CD4-positive, alpha-beta T cell (primary cell): ENCODE results near the gene ADIPOR2. TPM values are rescaled to one million over a fixed set of nuclear protein-coding genes. Genes with fewer than 3 reads are reported as not detected.
"Not testable (repeated sequence)": the region's sequence is repeated elsewhere in the genome, so short reads cannot be mapped to it uniquely, and the experiment has no call there.

ENCODE experiments used
- ATAC-seq: fragments of 200-7000 bp; cut with Tn5 transposase; one replicate; pipeline ENCODE4 v1.10.0; 2022; ENCODE audit warnings: mild to moderate bottlenecking; ENCODE audit not compliant: poor library complexity
- CTCF ChIA-PET: fragments of 350-600 bp; sonication (Branson Sonifier 250); formaldehyde crosslinking; loops from one replicate; lab custom pipeline; 2021; ENCODE audit warnings: antibody characterized with exemption, inconsistent platforms; lab: Charles Lee
- POLR2A ChIA-PET: fragments of 350-600 bp; sonication (Branson Sonifier 250); formaldehyde crosslinking; loops from one replicate; lab custom pipeline; 2021; ENCODE audit warnings: antibody characterized with exemption, inconsistent platforms; lab: Charles Lee
- DNase-seq, 14 experiments: peaks; one replicate each; pipeline ENCODE4 v3.0.0-alpha.2; 2013 to 2020; ENCODE audit warnings: mixed read lengths in 2 of 14
- H3K27ac ChIP-seq, 2 donors: one replicate each; pipeline versions ENCODE4 v1.5.1 to v1.7.0; 2013; ENCODE audit warnings: low read length in 2 of 2, low read depth in 1 of 2, mild to moderate bottlenecking in 1 of 2
- H3K27me3 ChIP-seq, 2 experiments: 1 replicate in 1 of 2; 2 replicates in 1 of 2; pipeline versions ENCODE4 v1.6.1 to v1.7.0; 2013; ENCODE audit warnings: low read length in 2 of 2, control low read depth in 1 of 2, mild to moderate bottlenecking in 1 of 2, moderate library complexity in 1 of 2; ENCODE audit not compliant: insufficient read depth in 2 of 2, control insufficient read depth in 1 of 2
- H3K36me3 ChIP-seq: one replicate; pipeline ENCODE4 v1.6.1; 2013; ENCODE audit warnings: low read length, control low read depth; ENCODE audit not compliant: insufficient read depth
- H3K4me1 ChIP-seq: one replicate; pipeline ENCODE4 v1.6.1; 2013; ENCODE audit warnings: low read length, control low read depth; ENCODE audit not compliant: insufficient read depth
- H3K4me3 ChIP-seq: one replicate; pipeline ENCODE4 v1.5.1; 2013; ENCODE audit warnings: mild to moderate bottlenecking, low read length, moderate library complexity
- H3K9me3 ChIP-seq, 2 experiments: 1 replicate in 1 of 2; 2 replicates in 1 of 2; pipeline versions ENCODE4 v1.6.1 to v1.7.0; 2013; ENCODE audit warnings: low read length in 2 of 2, mild to moderate bottlenecking in 2 of 2, control low read depth in 1 of 2, moderate library complexity in 1 of 2; ENCODE audit not compliant: control insufficient read depth in 1 of 2, insufficient read depth in 1 of 2
- H3K27ac Mint-ChIP-seq: one replicate; pipeline ENCODE4 v1.8.0; 2020; ENCODE audit warnings: mixed read lengths
- H3K27me3 Mint-ChIP-seq: one replicate; pipeline ENCODE4 v1.8.0; 2021; ENCODE audit warnings: mixed read lengths
- H3K36me3 Mint-ChIP-seq: one replicate; pipeline ENCODE4 v1.8.0; 2021; ENCODE audit warnings: low read depth, mixed read lengths
- H3K4me1 Mint-ChIP-seq: one replicate; pipeline ENCODE4 v1.8.0; 2021; ENCODE audit warnings: low read depth, mixed read lengths
- H3K4me3 Mint-ChIP-seq: one replicate; pipeline ENCODE4 v1.8.0; 2020; ENCODE audit warnings: mild to moderate bottlenecking, mixed read lengths
- H3K9me3 Mint-ChIP-seq: one replicate; pipeline ENCODE4 v1.8.0; 2020; ENCODE audit warnings: mixed read lengths
- intact Hi-C, 2 experiments: fragments of 100-400 bp; cut with DNase I in 1 of 2; cut with micrococcal nuclease in 1 of 2; formaldehyde crosslinking; loops; one replicate each; pipeline versions ENCODE4 v1.15.1 to v1.9.0; 2023 to 2025; cut with DNase I, micrococcal nuclease
- total RNA-seq, 174 experiments: library from RNA in 2 of 174; stranded (reverse) in 2 of 174; gene quantifications; one replicate each; pipeline ENCODE4 v1.2.3 and lab custom pipeline; 2021 to 2026
- TF ChIP-seq, protein P1 (sequence below): fragments of 200-600 bp; IDR thresholded peaks from one replicate; pipeline ENCODE4 v1.8.0; 2022; ENCODE audit warnings: antibody characterized with exemption, mild to moderate bottlenecking

ADIPOR2 gene
- total RNA-seq, 2 experiments from 2014 or later = 12.5 to 12.6 TPM

DNA sequence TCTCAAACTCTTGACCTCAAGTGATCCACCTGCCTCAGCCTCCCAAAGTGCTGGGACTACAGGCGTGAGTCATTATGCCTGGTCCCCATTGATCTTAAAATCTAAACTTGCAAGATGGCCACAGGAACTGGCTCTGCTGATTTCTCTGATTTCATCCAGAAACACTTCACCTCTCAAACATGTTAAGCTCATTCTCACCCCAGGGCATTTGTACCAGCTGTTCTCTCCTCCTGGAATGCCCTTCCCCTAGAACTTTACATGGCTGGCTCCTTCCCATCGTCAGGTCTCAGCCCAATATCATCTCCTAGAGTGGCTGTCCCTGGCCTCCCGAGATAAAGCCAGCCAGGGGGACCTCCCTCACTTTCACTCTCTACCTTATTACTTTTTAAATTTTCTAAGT is 124.2 kb downstream of the ADIPOR2 start:
- H3K36me3 ChIP-seq = no peaks in the 10 kb centered on the region
- peaks cover 6 to 9% of the 10 kb centered on the region in 2 experiments for H3K27me3 ChIP-seq
- H3K4me3 ChIP-seq = no peak overlapping the region
- H3K4me1 Mint-ChIP-seq = peaks cover 12% of the 10 kb centered on the region
- DNase-seq (no peak), ATAC-seq (no peak)
- intact Hi-C loops = no loop called here
- H3K36me3 Mint-ChIP-seq = no peaks in the 10 kb centered on the region
- no peak overlapping the region for H3K4me3 Mint-ChIP-seq
- no peak overlapping the region for H3K27ac ChIP-seq
- TF ChIP-seq, protein P1, sequence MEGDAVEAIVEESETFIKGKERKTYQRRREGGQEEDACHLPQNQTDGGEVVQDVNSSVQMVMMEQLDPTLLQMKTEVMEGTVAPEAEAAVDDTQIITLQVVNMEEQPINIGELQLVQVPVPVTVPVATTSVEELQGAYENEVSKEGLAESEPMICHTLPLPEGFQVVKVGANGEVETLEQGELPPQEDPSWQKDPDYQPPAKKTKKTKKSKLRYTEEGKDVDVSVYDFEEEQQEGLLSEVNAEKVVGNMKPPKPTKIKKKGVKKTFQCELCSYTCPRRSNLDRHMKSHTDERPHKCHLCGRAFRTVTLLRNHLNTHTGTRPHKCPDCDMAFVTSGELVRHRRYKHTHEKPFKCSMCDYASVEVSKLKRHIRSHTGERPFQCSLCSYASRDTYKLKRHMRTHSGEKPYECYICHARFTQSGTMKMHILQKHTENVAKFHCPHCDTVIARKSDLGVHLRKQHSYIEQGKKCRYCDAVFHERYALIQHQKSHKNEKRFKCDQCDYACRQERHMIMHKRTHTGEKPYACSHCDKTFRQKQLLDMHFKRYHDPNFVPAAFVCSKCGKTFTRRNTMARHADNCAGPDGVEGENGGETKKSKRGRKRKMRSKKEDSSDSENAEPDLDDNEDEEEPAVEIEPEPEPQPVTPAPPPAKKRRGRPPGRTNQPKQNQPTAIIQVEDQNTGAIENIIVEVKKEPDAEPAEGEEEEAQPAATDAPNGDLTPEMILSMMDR = no peak
- ChIA-PET POLR2A (no interaction called here), CTCF (no interaction called here)
- peaks cover 0 to 3% of the 10 kb centered on the region in 2 experiments for H3K9me3 ChIP-seq
- H3K27ac Mint-ChIP-seq = no peak overlapping the region
- no peaks in the 10 kb centered on the region for H3K9me3 Mint-ChIP-seq
- H3K27me3 Mint-ChIP-seq = peaks cover 13% of the 10 kb centered on the region
- H3K4me1 ChIP-seq = peaks cover 38% of the 10 kb centered on the region

DNA sequence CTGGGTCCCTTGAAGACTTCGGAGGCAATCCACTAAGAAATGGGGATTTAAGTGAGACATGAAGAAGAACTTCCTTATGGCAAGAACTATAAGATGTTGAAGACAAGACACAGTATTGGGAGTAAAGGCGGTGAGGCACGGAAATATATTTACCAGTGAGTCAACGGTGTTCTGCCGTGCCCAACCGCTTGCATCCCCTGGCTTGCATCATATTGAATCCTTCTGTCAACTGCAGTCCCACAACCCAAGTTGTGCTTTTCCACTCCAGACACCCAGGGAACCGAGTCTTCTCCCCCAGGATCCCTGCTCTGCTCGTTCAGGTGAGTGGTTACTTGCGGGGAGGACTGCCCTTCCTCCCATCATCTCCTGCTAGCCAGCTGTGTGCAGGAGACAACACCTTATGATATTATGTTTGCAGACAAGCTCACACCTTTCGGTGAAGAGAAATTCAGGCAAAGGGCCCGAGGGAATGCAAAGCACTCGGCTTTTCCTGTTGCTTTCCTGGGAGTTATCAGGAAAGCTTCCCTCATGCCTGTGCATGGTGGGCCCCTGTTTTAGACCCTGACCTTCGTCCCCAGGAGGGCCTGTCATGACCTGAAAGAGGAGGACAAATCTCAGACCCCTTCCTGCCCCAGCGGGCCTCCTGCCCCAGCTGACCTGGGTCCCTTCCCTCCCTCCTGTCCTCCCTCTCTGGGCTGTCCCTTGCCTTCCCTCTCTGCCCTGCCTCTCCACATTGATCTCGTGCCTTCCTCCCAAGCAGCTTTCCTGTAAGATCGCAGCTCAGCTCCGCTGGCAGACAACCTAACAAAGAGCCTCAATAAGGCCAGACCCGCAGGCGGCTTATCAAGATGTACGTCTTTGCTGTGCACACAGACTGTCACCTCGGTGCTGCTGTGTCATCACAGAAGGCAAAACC is 125.2 kb downstream of the ADIPOR2 start:
- POLR2A ChIA-PET = no interaction called here

DNA sequence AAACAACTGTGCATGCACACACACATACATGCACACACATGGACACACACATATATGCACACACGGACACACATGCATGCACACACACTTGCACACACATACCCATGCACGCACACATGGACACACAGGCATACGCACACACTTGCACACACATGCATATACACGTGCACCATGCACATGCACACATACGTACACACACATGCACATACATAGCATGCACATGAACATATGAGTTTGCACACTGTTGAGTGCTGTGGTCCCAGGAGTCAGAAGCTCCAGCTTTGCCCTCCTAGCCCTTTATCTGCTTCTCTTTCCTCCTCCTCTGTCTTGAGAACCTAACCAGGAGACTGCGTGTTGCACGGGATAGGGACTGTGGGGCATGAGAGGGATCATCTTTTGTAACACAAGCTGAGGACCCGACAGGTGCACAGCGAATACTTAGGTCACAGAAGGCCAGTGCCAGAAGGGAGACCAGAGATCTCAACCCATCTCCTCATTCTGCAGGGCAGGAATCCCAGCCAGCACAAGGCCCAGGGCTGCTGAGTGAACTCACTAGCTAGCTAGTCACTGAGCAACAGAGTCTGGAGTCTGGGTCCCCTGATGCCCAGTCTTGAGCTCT is 126.0 kb downstream of the ADIPOR2 start:
- H3K4me1 ChIP-seq = peaks cover 23% of the 10 kb centered on the region
- peaks cover 0 to 3% of the 10 kb centered on the region in 2 experiments for H3K9me3 ChIP-seq
- no peak overlapping the region for H3K27ac ChIP-seq
- H3K27ac Mint-ChIP-seq = no peak overlapping the region
- intact Hi-C loops = no loop called here
- peaks cover 25% of the 10 kb centered on the region for H3K27me3 Mint-ChIP-seq
- ChIA-PET POLR2A (no interaction called here), CTCF (no interaction called here)
- peaks cover under 1% of the 10 kb centered on the region for H3K4me1 Mint-ChIP-seq
- no peak overlapping the region for H3K4me3 ChIP-seq
- H3K36me3 ChIP-seq = no peaks in the 10 kb centered on the region
- no peak overlapping the region for H3K4me3 Mint-ChIP-seq
- TF ChIP-seq, protein P1 = no peak
- H3K9me3 Mint-ChIP-seq = no peaks in the 10 kb centered on the region
- peaks cover 19 to 20% of the 10 kb centered on the region in 2 experiments for H3K27me3 ChIP-seq
- DNase-seq = no peak
- no peaks in the 10 kb centered on the region for H3K36me3 Mint-ChIP-seq
- ATAC-seq = no peak

More for the DNA sequence above, 125.2 kb downstream of the ADIPOR2 start:
- TF ChIP-seq, protein P1 = no peak
- Histone ChIP-seq H3K36me3 (no peaks in the 10 kb centered on the region), H3K27me3 (peaks cover 13 to 15% of the 10 kb centered on the region in 2 experiments), H3K9me3 (peaks cover 0 to 3% of the 10 kb centered on the region in 2 experiments), H3K4me3 (no peak overlapping the region), H3K4me1 (peaks cover 29% of the 10 kb centered on the region), H3K27ac (no peak overlapping the region)
- intact Hi-C loops = no loop called here
- Mint-ChIP-seq H3K27me3 (peaks cover 22% of the 10 kb centered on the region), H3K27ac (no peak overlapping the region), H3K9me3 (no peaks in the 10 kb centered on the region), H3K4me3 (no peak overlapping the region), H3K36me3 (no peaks in the 10 kb centered on the region), H3K4me1 (peaks cover 5% of the 10 kb centered on the region)
- CTCF ChIA-PET = no interaction called here
- DNase-seq = no peak
- ATAC-seq = no peak

DNA sequence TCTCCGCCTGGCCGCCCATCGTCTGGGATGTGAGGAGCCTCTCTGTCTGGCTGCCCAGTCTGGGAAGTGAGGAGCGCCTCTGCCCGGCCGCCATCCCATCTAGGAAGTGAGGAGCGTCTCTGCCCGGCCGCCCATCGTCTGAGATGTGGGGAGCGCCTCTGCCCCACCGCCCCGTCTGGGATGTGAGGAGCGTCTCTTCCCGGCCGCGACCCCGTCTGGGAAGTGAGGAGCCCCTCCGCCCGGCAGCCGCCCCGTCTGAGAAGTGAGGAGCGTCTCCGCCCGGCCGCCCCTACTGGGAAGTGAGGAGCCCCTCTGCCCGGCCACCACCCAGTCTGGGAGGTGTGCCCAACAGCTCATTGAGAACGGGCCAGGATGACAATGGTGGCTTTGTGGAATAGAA is 127.1 kb downstream of the ADIPOR2 start:
- Histone ChIP-seq H3K27me3 (peaks cover 23 to 31% of the 10 kb centered on the region in 2 experiments), H3K4me1 (peaks cover 12% of the 10 kb centered on the region)
- H3K4me3 Mint-ChIP-seq, H3K4me1 Mint-ChIP-seq, H3K27ac Mint-ChIP-seq, CTCF ChIA-PET, intact Hi-C loops, H3K9me3 ChIP-seq, ATAC-seq, H3K9me3 Mint-ChIP-seq, H3K36me3 ChIP-seq, H3K4me3 ChIP-seq, H3K27ac ChIP-seq, POLR2A ChIA-PET, DNase-seq, H3K36me3 Mint-ChIP-seq: not testable (repeated sequence)
- H3K27me3 Mint-ChIP-seq = peaks cover 32% of the 10 kb centered on the region
